H9 (cell line): ENCODE results near the gene CBX3. TPM values are rescaled to one million over a fixed set of nuclear protein-coding genes. Genes with fewer than 3 reads are reported as not detected.

Experiments
- DNase-seq: peaks from one replicate; pipeline ENCODE4 v3.0.0-alpha.2; 2017
- H2AFZ ChIP-seq: one replicate; pipeline ENCODE4 v1.6.1; 2013; ENCODE audit warnings: mild to moderate bottlenecking, low read length, control low read depth, moderate library complexity
- H2AK5ac ChIP-seq: 2 replicates; pipeline ENCODE4 v1.6.1; 2013; ENCODE audit warnings: low read length, control low read depth, mixed read lengths; ENCODE audit not compliant: insufficient read length
- H2BK120ac ChIP-seq: one replicate; pipeline ENCODE4 v1.6.1; 2013; ENCODE audit warnings: low read depth, mild to moderate bottlenecking, low read length, control low read depth, inconsistent platforms; ENCODE audit not compliant: poor library complexity, severe bottlenecking
- H2BK12ac ChIP-seq: 2 replicates; pipeline ENCODE4 v1.6.1; 2013; ENCODE audit warnings: low read length, control low read depth, mixed read lengths, low read depth; ENCODE audit not compliant: insufficient read length
- H2BK15ac ChIP-seq: 2 replicates; pipeline ENCODE4 v1.6.1; 2013; ENCODE audit warnings: low read depth, low read length, control low read depth
- H2BK20ac ChIP-seq: one replicate; pipeline ENCODE4 v1.6.1; 2013; ENCODE audit warnings: low read depth, mild to moderate bottlenecking, low read length, control low read depth, inconsistent platforms; ENCODE audit not compliant: poor library complexity, severe bottlenecking
- H2BK5ac ChIP-seq: 2 replicates; pipeline ENCODE4 v1.6.1; 2013; ENCODE audit warnings: low read length, control low read depth, mixed read lengths; ENCODE audit not compliant: insufficient read length
- H3K14ac ChIP-seq: 2 replicates; pipeline ENCODE4 v1.6.1; 2013; ENCODE audit warnings: low read length, control low read depth; ENCODE audit not compliant: insufficient read depth
- H3K18ac ChIP-seq: 2 replicates; pipeline ENCODE4 v1.6.1; 2013; ENCODE audit warnings: low read depth, mild to moderate bottlenecking, mixed read lengths, low read length, control low read depth; ENCODE audit not compliant: insufficient read length
- H3K23ac ChIP-seq: 2 replicates; pipeline ENCODE4 v1.6.1; 2013; ENCODE audit warnings: low read length, control low read depth, mixed read lengths, low read depth; ENCODE audit not compliant: insufficient read length
- H3K23me2 ChIP-seq: 2 replicates; pipeline ENCODE4 v1.6.1; 2013; ENCODE audit warnings: low read depth, mild to moderate bottlenecking, mixed read lengths, low read length, control low read depth; ENCODE audit not compliant: insufficient read length, poor library complexity, severe bottlenecking
- H3K27ac ChIP-seq: 2 replicates; pipeline ENCODE4 v1.5.1; 2013; ENCODE audit warnings: low read length, control low read depth, mixed read lengths, low read depth; ENCODE audit not compliant: insufficient read length
- H3K27me3 ChIP-seq: 2 replicates; pipeline ENCODE4 v1.6.1; 2013; ENCODE audit warnings: low read length, control low read depth, inconsistent platforms; ENCODE audit not compliant: insufficient read depth
- H3K4ac ChIP-seq: 2 replicates; pipeline ENCODE4 v1.6.1; 2013; ENCODE audit warnings: low read depth, mild to moderate bottlenecking, control low read depth, inconsistent platforms, low read length, moderate library complexity
- H3K4me1 ChIP-seq: 2 replicates; pipeline ENCODE4 v1.6.1; 2013; ENCODE audit warnings: low read length, control low read depth, inconsistent platforms; ENCODE audit not compliant: insufficient read depth
- H3K4me2 ChIP-seq: 2 replicates; pipeline ENCODE4 v1.6.1; 2013; ENCODE audit warnings: low read length, control low read depth, mixed read lengths; ENCODE audit not compliant: insufficient read length, insufficient read depth
- H3K56ac ChIP-seq: 2 replicates; pipeline ENCODE4 v1.6.1; 2013; ENCODE audit warnings: low read depth, mild to moderate bottlenecking, mixed read lengths, low read length, control low read depth; ENCODE audit not compliant: insufficient read length
- H3K79me1 ChIP-seq: 2 replicates; pipeline ENCODE4 v1.6.1; 2013; ENCODE audit warnings: low read depth, mild to moderate bottlenecking, moderate library complexity, low read length, control low read depth, inconsistent platforms; ENCODE audit not compliant: insufficient read depth, poor library complexity, severe bottlenecking
- H3K79me2 ChIP-seq: 2 replicates; pipeline ENCODE4 v1.6.1; 2013; ENCODE audit warnings: low read length, control low read depth, inconsistent platforms; ENCODE audit not compliant: insufficient read depth
- H3K9ac ChIP-seq: 2 replicates; pipeline ENCODE4 v1.6.1; 2013; ENCODE audit warnings: low read length, control low read depth, mixed read lengths; ENCODE audit not compliant: insufficient read length; ENCODE audit errors: extremely low read depth
- H3K9me3 ChIP-seq: one replicate; pipeline ENCODE4 v1.6.1; 2013; ENCODE audit warnings: low read depth, low read length, inconsistent platforms; ENCODE audit not compliant: control insufficient read depth
- H3T11ph ChIP-seq: one replicate; pipeline ENCODE4 v1.6.1; 2013; ENCODE audit warnings: mild to moderate bottlenecking, low read length, control low read depth, inconsistent platforms
- H4K20me1 ChIP-seq: one replicate; pipeline ENCODE4 v1.6.1; 2013; ENCODE audit not compliant: control insufficient read depth, insufficient read length, insufficient read depth
- H4K5ac ChIP-seq: 2 replicates; pipeline ENCODE4 v1.6.1; 2013; ENCODE audit warnings: low read depth, mild to moderate bottlenecking, mixed read lengths, low read length, control low read depth; ENCODE audit not compliant: insufficient read length
- H4K8ac ChIP-seq: replicated peaks from 2 replicates; pipeline ENCODE4 v1.6.1; 2013; ENCODE audit warnings: low read length, control low read depth, mixed read lengths, low read depth; ENCODE audit not compliant: insufficient read length
- H4K91ac ChIP-seq: 2 replicates; pipeline ENCODE4 v1.6.1; 2013; ENCODE audit warnings: low read depth, mild to moderate bottlenecking, moderate library complexity, mixed read lengths, low read length, control low read depth; ENCODE audit not compliant: insufficient read length
- H3K27ac Mint-ChIP-seq, 3 experiments: 2 replicates in 2 of 3; 3 replicates in 1 of 3; pipeline ENCODE4 v1.8.0; 2020 to 2021; ENCODE audit warnings: mixed read lengths in 3 of 3, mild to moderate bottlenecking in 1 of 3, moderate library complexity in 1 of 3
- H3K27me3 Mint-ChIP-seq: 2 replicates; pipeline ENCODE4 v1.8.0; 2021; ENCODE audit warnings: low read depth, mild to moderate bottlenecking, moderate library complexity, mixed read lengths
- H3K36me3 Mint-ChIP-seq, 3 experiments: 2 replicates in 2 of 3; 3 replicates in 1 of 3; pipeline ENCODE4 v1.8.0; 2020 to 2021; ENCODE audit warnings: low read depth in 3 of 3, mixed read lengths in 3 of 3; ENCODE audit not compliant: insufficient read depth in 1 of 3
- H3K4me1 Mint-ChIP-seq, 2 experiments: 2 replicates each; pipeline ENCODE4 v1.8.0; 2020; ENCODE audit warnings: mixed read lengths in 2 of 2
- H3K4me3 Mint-ChIP-seq, 2 experiments: 2 replicates in 1 of 2; 3 replicates in 1 of 2; pipeline ENCODE4 v1.8.0; 2020 to 2021; ENCODE audit warnings: mild to moderate bottlenecking in 2 of 2, mixed read lengths in 2 of 2, moderate library complexity in 1 of 2
- H3K9me3 Mint-ChIP-seq, 2 experiments: 2 replicates in 1 of 2; 3 replicates in 1 of 2; pipeline ENCODE4 v1.8.0; 2020; ENCODE audit warnings: mild to moderate bottlenecking in 2 of 2, mixed read lengths in 2 of 2, moderate library complexity in 1 of 2
- CTCF ChIP-seq: fragments of 200-600 bp; sonication (generic); conservative IDR thresholded peaks from 3 replicates; pipeline ENCODE4 v1.8.0; 2021; ENCODE audit warnings: antibody characterized with exemption, mild to moderate bottlenecking
- WGBS: extraction: QIAGEN DNeasy Blood & Tissue Kit; methylation state at CpG from one replicate; pipeline ENCODE4 v1.1.7; 2013; ENCODE audit warnings: missing lambda C conversion rate, low lambda C conversion rate, mixed read lengths; ENCODE audit not compliant: insufficient read length; ENCODE audit errors: extremely low coverage; 5-methylcytosine and 5-hydroxymethylcytosine counted together
- total RNA-seq: library from RNA; stranded (reverse); gene quantifications from 2 replicates; pipeline ENCODE4 v1.2.1, GENCODE V29; 2021

Gene CBX3
- total RNA-seq, 1 experiment from 2014 or later, result 288 TPM

DNA sequence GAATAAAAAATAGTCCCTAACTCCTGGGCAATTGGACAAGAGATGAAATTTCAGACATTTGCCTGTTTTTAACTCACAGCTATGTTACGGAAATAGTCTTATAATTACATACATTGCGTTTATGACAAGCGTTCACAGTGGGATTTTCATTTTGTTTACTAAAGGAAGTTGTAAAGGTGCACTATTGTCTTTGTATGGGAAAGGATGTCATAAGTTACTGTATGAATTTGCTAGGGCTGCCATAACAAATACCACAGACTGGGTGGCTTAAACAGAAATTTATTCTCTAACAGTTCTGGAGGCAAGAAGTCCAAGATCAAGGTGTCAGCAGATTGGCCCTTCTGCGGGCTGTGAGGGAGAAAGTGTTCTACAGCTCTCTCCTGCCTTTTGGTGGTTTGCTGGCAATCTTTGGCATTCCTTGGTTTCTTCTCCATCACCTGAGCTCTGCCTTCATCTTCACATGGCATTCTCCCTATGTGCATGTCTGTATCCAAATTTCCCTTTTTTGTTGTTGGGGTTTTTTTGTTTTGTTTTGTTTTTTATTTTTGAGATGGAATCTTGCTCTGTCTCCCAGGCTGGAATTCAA, 43.9 kb upstream of the CBX3 start:
- H3K9me3 Mint-ChIP-seq, result no peaks in the 10 kb centered on the region; a peak in 1 of 5 replicates
- no peak for TF ChIP-seq CTCF
- peaks cover 3 to 53% (median 4%) of the 10 kb centered on the region in 3 experiments; a peak in 4 of 7 replicates for H3K36me3 Mint-ChIP-seq
- Histone ChIP-seq H3K27ac (no peak overlapping the region), H3K56ac (no peak overlapping the region), H2BK12ac (no peak overlapping the region), H4K20me1 (no peaks in the 10 kb centered on the region), H3K79me1 (peaks cover 7% of the 10 kb centered on the region), H3K9ac (no peak overlapping the region), H4K5ac (no peak overlapping the region), H2AFZ (no peak overlapping the region), H3K23me2 (peaks cover 8% of the 10 kb centered on the region), H2AK5ac (no peak overlapping the region), H2BK5ac (no peak overlapping the region), H3K4ac (no peak overlapping the region), H3K18ac (no peak overlapping the region), H2BK120ac (no peak overlapping the region), H3K23ac (no peak overlapping the region), H2BK20ac (no peak overlapping the region), H3K4me2 (no peak overlapping the region), H3T11ph (no peak overlapping the region), H3K4me1 (peaks cover 43% of the 10 kb centered on the region), H2BK15ac (no peak overlapping the region), H3K14ac (no peak overlapping the region), H3K9me3 (no peaks in the 10 kb centered on the region), H4K8ac (no peak overlapping the region), H3K79me2 (peaks cover 80% of the 10 kb centered on the region), H4K91ac (no peak overlapping the region), H3K27me3 (no peaks in the 10 kb centered on the region)
- no CpG with 5 or more reads among the region's 4 CpGs for WGBS
- peak overlapping the region in 1 of 3 experiments; percentile 94; a peak in 2 of 7 replicates for H3K27ac Mint-ChIP-seq
- peak overlapping the region in 1 of 2 experiments; percentile 21; a peak in 3 of 5 replicates for H3K4me3 Mint-ChIP-seq
- H3K27me3 Mint-ChIP-seq, result peaks cover 12% of the 10 kb centered on the region
- H3K4me1 Mint-ChIP-seq, result peaks cover 69 to 79% of the 10 kb centered on the region in 2 experiments
- no peak for DNase-seq
